Transverse colon (tissue), 4 donors: ENCODE measurements around the gene KIAA1217. TPM values are rescaled to one million over a fixed set of nuclear protein-coding genes. Genes with fewer than 3 reads are reported as not detected.

ENCODE experiments used
- DNase-seq: peaks from one replicate; pipeline ENCODE4 v3.0.0-alpha.2; 2019
- H3K27ac ChIP-seq, 4 donors: fragments of 200-600 bp; sonication (generic); 2 replicates each; pipeline ENCODE4 v1.5.1; 2016 to 2018; ENCODE audit warnings: inconsistent platforms in 4 of 4
- H3K27me3 ChIP-seq: fragments of 200-600 bp; sonication (generic); 2 replicates; pipeline ENCODE4 v1.5.1; 2017; ENCODE audit warnings: inconsistent platforms
- H3K36me3 ChIP-seq, 4 donors: fragments of 200-600 bp; sonication (generic); 2 replicates each; pipeline ENCODE4 v1.5.1; 2017 to 2019; ENCODE audit warnings: inconsistent platforms in 4 of 4
- H3K4me1 ChIP-seq, 4 donors: fragments of 200-600 bp; sonication (generic); 2 replicates each; pipeline ENCODE4 v1.5.1; 2017 to 2020; ENCODE audit warnings: inconsistent platforms in 4 of 4
- H3K4me3 ChIP-seq, 4 donors: fragments of 200-600 bp; sonication (generic); 1 replicate in 1 of 4; 2 replicates in 3 of 4; pipeline versions ENCODE4 v1.5.1 to v1.6.1; 2017 to 2019; ENCODE audit warnings: inconsistent platforms in 4 of 4
- H3K9me3 ChIP-seq, 2 donors: fragments of 200-600 bp; sonication (generic); 2 replicates each; pipeline ENCODE4 v1.5.1; 2017 to 2019; ENCODE audit warnings: inconsistent platforms in 2 of 2
- EP300 ChIP-seq: sonication (generic); formaldehyde crosslinking; IDR thresholded peaks from one replicate; pipeline ENCODE4 v1.6.1; 2017; ENCODE audit warnings: antibody characterized with exemption, low read depth
- POLR2A ChIP-seq: fragments of 450-650 bp; IDR thresholded peaks from one replicate; pipeline ENCODE4 v1.6.1; 2016; ENCODE audit warnings: antibody characterized with exemption, mild to moderate bottlenecking, moderate library complexity
- POLR2AphosphoS5 ChIP-seq, 3 donors: sonication (generic); formaldehyde crosslinking; IDR thresholded peaks; one replicate each; pipeline ENCODE4 v1.6.1; 2016; ENCODE audit warnings: antibody characterized with exemption in 3 of 3
- WGBS, 2 donors: methylation state at CpG; one replicate each; pipeline ENCODE4 v1.1.5; 2018; ENCODE audit warnings: low coverage in 1 of 2; 5-methylcytosine and 5-hydroxymethylcytosine counted together
- in situ Hi-C, 4 donors: fragments of 200-750 bp; cut with MboI; loops; one replicate each; pipeline versions ENCODE4 v1.15.0 to v1.15.1; 2017; ENCODE audit warnings: low sequenced_read_pairs in 3 of 4, low pct_ligation_motif_present in 1 of 4, low pct_unique_long_range_greater_than_20kb in 1 of 4
- intact Hi-C: fragments of 100-400 bp; cut with DNase I; formaldehyde crosslinking; loops from one replicate; pipeline ENCODE4 v1.15.1; 2023; ENCODE audit warnings: low total_unique reads
- total RNA-seq, 4 donors: library from RNA; depleted of rRNA; stranded (reverse); fragments of >200 nt; gene quantifications; one replicate each; pipeline ENCODE4 v1.1.0, GENCODE V29; 2016
- TF ChIP-seq, protein P1 (sequence below), 5 experiments: fragments of 200-600 bp in 3 of 5; fragments of 450-650 bp in 2 of 5; sonication (generic) in 3 of 5; IDR thresholded peaks; 1 replicate in 2 of 5; 2 replicates in 3 of 5; pipeline ENCODE4 v1.5.1; 2016 to 2017; ENCODE audit warnings: antibody characterized with exemption in 5 of 5, inconsistent platforms in 3 of 5, mild to moderate bottlenecking in 2 of 5, moderate library complexity in 1 of 5

Gene KIAA1217
- total RNA-seq, 4 donors from 2014 or later, result 56.5 to 175 (median 72.0) TPM

DNA sequence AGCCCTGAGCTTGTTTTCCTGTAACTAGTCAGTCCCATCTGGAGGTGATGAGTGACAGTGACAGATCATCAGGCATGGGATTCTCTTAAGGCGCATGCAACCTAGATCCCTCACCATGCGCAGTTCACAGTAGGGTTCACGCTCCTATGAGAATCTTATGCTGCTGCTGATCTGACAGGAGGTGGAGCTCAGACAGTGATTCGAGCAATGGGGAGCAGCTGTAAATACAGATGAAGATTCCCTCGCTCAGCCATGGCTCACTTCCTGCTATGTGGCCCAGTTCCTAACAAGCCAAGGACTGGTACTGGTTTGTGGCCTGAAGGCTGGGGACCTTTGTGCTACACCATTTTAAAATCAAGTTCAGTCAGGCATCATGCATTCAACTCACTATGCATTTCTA is 221.7 kb downstream of the KIAA1217 start:
- Histone ChIP-seq H3K27me3 (no peaks in the 10 kb centered on the region), H3K27ac (no peak overlapping the region), H3K9me3 (no peaks in the 10 kb centered on the region), H3K4me1 (no peaks in the 10 kb centered on the region), H3K36me3 (no peaks in the 10 kb centered on the region), H3K4me3 (no peak overlapping the region)
- no peak for DNase-seq
- TF ChIP-seq POLR2A, result no peak
- TF ChIP-seq, protein P1, sequence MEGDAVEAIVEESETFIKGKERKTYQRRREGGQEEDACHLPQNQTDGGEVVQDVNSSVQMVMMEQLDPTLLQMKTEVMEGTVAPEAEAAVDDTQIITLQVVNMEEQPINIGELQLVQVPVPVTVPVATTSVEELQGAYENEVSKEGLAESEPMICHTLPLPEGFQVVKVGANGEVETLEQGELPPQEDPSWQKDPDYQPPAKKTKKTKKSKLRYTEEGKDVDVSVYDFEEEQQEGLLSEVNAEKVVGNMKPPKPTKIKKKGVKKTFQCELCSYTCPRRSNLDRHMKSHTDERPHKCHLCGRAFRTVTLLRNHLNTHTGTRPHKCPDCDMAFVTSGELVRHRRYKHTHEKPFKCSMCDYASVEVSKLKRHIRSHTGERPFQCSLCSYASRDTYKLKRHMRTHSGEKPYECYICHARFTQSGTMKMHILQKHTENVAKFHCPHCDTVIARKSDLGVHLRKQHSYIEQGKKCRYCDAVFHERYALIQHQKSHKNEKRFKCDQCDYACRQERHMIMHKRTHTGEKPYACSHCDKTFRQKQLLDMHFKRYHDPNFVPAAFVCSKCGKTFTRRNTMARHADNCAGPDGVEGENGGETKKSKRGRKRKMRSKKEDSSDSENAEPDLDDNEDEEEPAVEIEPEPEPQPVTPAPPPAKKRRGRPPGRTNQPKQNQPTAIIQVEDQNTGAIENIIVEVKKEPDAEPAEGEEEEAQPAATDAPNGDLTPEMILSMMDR (IDR thresholded peaks at IDR 0.05), result no peak
- no peak for TF ChIP-seq POLR2AphosphoS5 (IDR thresholded peaks at IDR 0.05)
- TF ChIP-seq EP300, result no peak
- WGBS, 2 donors, result 90% methylated on average over 5 of the region's 5 CpGs; no CpG with 5 or more reads in 1 of the 2 donors
- intact Hi-C loops, result no loop called here
- in situ Hi-C loops, result no loop called here

DNA sequence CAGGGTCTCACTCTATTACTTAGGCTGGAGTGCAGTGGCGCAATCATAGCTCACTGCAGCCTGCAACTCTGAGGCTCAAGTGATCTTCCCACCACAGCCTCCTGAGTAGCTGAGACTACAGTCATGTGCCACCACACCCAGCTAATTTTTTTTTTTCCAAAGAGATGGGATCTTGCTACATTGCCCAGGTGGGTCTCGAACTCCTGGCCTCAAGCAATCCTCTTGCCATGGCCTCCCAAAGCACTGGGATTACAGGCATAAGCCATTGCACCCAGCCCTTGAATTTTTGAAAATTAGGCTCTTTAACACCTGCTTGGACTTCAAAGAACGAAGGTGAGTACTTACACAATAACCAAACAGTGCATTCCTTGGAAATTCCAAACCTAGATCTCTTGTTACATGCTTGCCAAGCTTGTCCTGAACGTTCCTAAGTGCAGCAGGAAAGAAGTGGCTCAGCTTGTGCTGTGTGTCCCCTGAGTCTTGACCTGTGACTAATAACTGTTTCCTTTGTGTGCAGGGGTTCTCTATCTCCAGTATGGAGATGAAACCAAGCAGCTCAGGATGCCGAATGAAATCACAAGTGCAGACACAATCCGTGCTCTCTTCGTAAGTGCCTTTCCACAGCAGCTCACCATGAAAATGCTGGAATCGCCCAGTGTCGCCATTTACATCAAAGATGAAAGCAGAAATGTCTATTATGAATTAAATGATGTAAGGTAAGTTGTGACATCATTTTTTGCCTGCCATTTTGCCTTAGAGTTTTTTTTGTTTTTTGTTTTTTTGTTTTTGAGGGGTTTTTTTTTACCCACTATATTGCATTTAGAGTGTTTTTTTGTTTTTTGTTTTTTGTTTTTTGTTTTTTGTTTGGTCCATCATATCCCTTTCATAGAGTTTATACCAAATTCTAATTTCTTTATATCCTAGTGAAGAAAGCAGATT is 223.8 kb downstream of the KIAA1217 start:
- intact Hi-C loops, result no loop called here
- Histone ChIP-seq H3K27me3 (no peaks in the 10 kb centered on the region), H3K4me3 (no peak overlapping the region), H3K27ac (no peak overlapping the region), H3K36me3 (no peaks in the 10 kb centered on the region), H3K4me1 (no peaks in the 10 kb centered on the region), H3K9me3 (no peaks in the 10 kb centered on the region)
- no peak for TF ChIP-seq POLR2A
- TF ChIP-seq POLR2AphosphoS5 (IDR thresholded peaks at IDR 0.05), result no peak
- TF ChIP-seq EP300, result no peak
- TF ChIP-seq, protein P1 (IDR thresholded peaks at IDR 0.05), result no peak
- no peak for DNase-seq
- in situ Hi-C loops, result no loop called here
- 81 to 84% methylated on average over 6 to 9 of the region's 9 CpGs for WGBS, 2 donors

DNA sequence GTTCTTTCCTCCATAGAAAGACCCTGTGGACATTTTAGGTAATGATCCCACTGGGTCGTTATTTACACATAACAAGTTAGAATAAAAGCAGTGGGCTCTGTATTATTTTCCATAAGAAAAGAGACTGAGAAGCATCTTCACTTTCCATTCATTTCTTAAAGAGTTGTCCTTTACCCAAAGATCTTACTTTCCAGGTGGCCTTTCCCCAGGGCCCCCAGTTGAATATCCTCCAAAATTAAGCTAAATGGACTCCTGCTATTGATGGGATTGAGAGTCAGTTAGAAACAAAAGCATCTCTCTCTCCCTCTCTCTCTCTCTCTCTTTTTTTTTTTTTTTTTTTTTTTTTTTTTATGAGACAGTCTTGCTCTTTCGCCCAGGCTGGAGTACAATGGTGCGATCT is 224.8 kb downstream of the KIAA1217 start:
- TF ChIP-seq POLR2AphosphoS5 (IDR thresholded peaks at IDR 0.05), result no peak
- no peak for TF ChIP-seq EP300
- no peak for TF ChIP-seq POLR2A
- TF ChIP-seq, protein P1 (IDR thresholded peaks at IDR 0.05), result no peak
- no peaks in the 10 kb centered on the region for H3K36me3 ChIP-seq
- H3K27me3 ChIP-seq, result no peaks in the 10 kb centered on the region
- 94 to 96% methylated on average over 2 to 3 of the region's 3 CpGs for WGBS, 2 donors
- no peaks in the 10 kb centered on the region for H3K4me1 ChIP-seq
- intact Hi-C loops (no loop called here), in situ Hi-C loops (no loop called here)
- no peak overlapping the region for H3K27ac ChIP-seq
- no peaks in the 10 kb centered on the region for H3K9me3 ChIP-seq
- no peak for DNase-seq
- no peak overlapping the region for H3K4me3 ChIP-seq

DNA sequence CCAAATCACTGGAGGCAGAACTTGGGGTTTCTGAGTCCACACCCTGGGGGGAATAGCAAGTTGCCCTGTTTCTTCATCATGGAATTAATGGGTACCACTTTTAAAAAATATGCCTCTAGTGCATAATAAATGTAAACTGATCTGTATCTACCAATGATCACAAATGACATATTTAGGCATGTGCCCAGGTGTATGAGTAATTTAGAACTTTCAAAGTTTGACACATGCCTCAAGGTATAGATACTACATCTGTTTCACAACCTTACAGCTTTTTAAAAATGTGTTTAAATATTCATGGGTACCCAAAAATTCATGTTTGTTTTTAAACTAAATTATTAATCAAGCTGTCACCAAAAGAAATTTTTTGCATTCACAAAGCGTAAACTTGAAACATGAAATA is 226.0 kb downstream of the KIAA1217 start:
- Histone ChIP-seq H3K36me3 (no peaks in the 10 kb centered on the region), H3K27me3 (no peaks in the 10 kb centered on the region), H3K27ac (no peak overlapping the region), H3K4me1 (no peaks in the 10 kb centered on the region), H3K4me3 (no peak overlapping the region), H3K9me3 (no peaks in the 10 kb centered on the region)
- no peak for DNase-seq
- WGBS, 2 donors, result 96 to 100% methylated on average over 1 of the region's 1 CpG
- no peak for TF ChIP-seq POLR2A
- TF ChIP-seq POLR2AphosphoS5 (IDR thresholded peaks at IDR 0.05), result no peak
- TF ChIP-seq, protein P1 (IDR thresholded peaks at IDR 0.05), result no peak
- TF ChIP-seq EP300, result no peak
- in situ Hi-C loops (no loop called here), intact Hi-C loops (no loop called here)
